ENCODE data around the gene OGFR.

Gene OGFR

GRCh38 chr20:62760856-62761758 lies 43.5 kb upstream of the OGFR start:
- DNase-seq (ENCODE audit: low read depth), result no peak
- TF ChIP-seq CTCF (IDR thresholded peaks at IDR 0.05; ENCODE audit: control insufficient read depth, extremely low read depth, insufficient read depth), result no peak

GRCh38 chr20:62761759-62762131 lies 42.9 kb upstream of the OGFR start:
- DNase-seq (ENCODE audit: low read depth), result no peak
- no peak for TF ChIP-seq CTCF (IDR thresholded peaks at IDR 0.05; ENCODE audit: control insufficient read depth, extremely low read depth, insufficient read depth)

More at GRCh38 chr20:62760856-62761758, 43.5 kb upstream of the OGFR start:
- H3K4me3 ChIP-seq (ENCODE audit: low read depth, low read length), result no peak overlapping the region

GRCh38 chr20:62762376-62762775 lies 42.3 kb upstream of the OGFR start:
- DNase-seq (ENCODE audit: low read depth), result no peak
- no peak overlapping the region for H3K4me3 ChIP-seq (ENCODE audit: low read depth, low read length)
- TF ChIP-seq CTCF (IDR thresholded peaks at IDR 0.05; ENCODE audit: control insufficient read depth, extremely low read depth, insufficient read depth), result no peak

More at GRCh38 chr20:62761759-62762131, 42.9 kb upstream of the OGFR start:
- H3K4me3 ChIP-seq (ENCODE audit: low read depth, low read length), result no peak overlapping the region

- no peak overlapping the region for H3K4me3 ChIP-seq (ENCODE audit: low read depth, low read length)
- no peak for TF ChIP-seq CTCF (IDR thresholded peaks at IDR 0.05; ENCODE audit: control insufficient read depth, extremely low read depth, insufficient read depth)
- DNase-seq (ENCODE audit: low read depth), result no peak
These were observed 41.8 kb upstream of the OGFR start for GRCh38 chr20:62762801-62763368.

GRCh38 chr20:62763404-62763803 lies 41.2 kb upstream of the OGFR start:
- TF ChIP-seq CTCF (IDR thresholded peaks at IDR 0.05; ENCODE audit: control insufficient read depth, extremely low read depth, insufficient read depth), result no peak
- no peak for DNase-seq (ENCODE audit: low read depth)
- no peak overlapping the region for H3K4me3 ChIP-seq (ENCODE audit: low read depth, low read length)

- no peak for TF ChIP-seq CTCF (IDR thresholded peaks at IDR 0.05; ENCODE audit: control insufficient read depth, extremely low read depth, insufficient read depth)
- DNase-seq (ENCODE audit: low read depth), result no peak
- H3K4me3 ChIP-seq (ENCODE audit: low read depth, low read length), result no peak overlapping the region
These were observed 40.3 kb upstream of the OGFR start for GRCh38 chr20:62764156-62764935.

All from LNCaP clone FGC (cell line).